GM21390 (cell line): ENCODE measurements around the gene TMCO6.

Source experiments
- ATAC-seq: cut with Tn5 transposase; IDR thresholded peaks from one replicate; pipeline ENCODE4 v1.9.1; 2021; ENCODE audit not compliant: unreplicated experiment

Gene TMCO6

GRCh38 chr5:140672455-140673186 is 33.4 kb downstream of the TMCO6 start:
- no peak for ATAC-seq

DNA sequence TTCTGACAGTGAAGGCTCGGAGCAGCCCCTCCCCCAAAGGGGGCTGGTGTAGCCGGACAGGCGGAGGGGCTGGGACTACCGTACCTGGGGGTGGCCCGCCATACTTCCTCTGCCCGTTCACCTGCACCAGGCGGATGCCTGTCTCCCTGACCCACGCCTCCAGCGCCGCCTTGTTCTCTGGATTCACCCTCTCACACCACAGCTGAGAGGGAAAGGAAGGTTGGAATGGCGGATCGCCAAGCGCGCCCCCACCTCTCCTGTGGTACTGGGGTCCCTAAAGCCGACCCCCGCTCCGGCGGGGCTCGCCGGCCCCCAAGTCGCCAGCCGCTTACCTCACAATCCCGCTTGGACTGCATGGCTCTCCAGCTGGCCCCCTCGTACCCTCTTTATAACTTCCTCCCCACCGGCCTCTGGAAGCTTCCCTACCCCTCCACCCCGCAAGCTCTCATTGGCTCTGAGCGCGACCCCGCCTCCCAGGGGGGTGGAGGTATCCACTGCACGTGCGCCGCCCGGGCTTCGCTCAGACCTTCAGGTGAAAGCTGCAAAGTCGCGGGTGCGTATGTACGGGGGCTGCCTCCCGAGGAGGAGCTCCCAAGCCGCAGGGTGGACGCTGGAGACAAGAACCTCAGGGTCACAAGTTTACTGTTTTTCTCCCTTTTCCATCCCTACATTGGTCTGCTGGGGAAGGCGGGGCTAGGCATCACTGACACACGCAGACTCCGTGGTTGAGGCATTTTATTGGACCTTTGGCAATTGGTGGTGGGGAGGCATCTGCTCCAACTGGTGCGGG is 34.1 kb downstream of the TMCO6 start, which contains the start of gene DND1:
TSS of gene DND1 (minus strand) at position 390 of the 790 bp plus-strand sequence. CDS start at position 356, 34 bp downstream.
- no peak for ATAC-seq

DNA sequence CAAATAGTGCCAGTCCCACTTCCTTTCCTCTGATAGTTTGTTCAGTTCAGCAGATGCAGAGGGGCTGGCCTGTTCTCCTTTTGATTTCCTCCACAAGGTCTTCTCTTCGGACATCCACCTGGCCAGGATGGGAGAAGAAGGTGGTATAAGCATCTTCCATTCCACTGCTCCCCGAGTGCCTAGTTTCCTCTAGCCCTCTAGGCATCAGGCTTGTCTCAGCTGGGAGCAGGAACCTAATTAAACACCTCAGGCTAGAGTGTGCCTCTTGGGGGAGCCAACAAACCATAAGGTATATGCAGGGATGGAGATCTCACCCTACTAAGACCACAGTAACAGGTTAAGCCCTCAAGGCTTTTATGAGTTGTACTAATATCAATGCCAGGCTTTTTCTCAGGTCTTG is 35.0 kb downstream of the TMCO6 start:
- ATAC-seq: no peak

DNA sequence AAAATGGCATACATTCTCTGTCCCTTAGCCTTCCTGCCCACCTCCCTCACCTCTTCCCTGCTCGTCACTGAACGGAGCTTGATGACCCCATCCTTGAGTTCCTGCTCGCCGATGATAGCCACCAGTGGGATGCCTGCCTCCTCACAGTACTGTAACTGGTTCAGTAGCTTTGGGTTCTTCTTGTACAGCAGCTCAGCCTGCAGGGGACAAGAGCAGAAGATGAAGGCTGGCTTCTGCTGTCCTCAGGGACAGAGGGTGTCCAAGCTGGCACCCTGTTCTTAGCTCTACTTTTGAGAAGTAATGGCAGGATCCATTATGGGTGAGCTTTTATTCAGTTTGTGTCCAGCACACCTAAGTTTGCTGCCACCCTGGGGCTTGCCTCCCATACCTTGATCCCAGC is 35.4 kb downstream of the TMCO6 start:
- ATAC-seq: no peak

DNA sequence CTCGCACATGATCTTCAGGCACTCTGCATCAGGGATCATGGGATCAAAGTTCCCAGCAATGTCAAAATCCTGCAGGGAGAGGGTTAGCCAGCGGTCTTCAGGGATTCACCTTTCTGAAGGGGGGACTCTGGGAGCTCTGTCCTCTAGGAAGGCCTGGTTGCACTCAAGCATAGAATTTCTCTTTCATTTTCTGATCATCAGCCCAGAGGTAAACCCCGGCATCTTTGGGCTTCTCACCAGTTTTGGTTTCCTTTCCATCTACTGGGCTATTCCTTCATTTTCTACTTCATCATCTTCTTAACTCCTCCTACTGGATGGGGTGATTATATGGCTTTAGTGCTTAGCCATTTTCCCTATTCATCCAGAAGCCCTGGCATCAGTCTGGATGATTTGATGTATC is 38.7 kb downstream of the TMCO6 start:
- ATAC-seq: peak; percentile 80

- no peak for ATAC-seq
Observed at GRCh38 chr5:140678993-140679392, 39.7 kb downstream of the TMCO6 start.

DNA sequence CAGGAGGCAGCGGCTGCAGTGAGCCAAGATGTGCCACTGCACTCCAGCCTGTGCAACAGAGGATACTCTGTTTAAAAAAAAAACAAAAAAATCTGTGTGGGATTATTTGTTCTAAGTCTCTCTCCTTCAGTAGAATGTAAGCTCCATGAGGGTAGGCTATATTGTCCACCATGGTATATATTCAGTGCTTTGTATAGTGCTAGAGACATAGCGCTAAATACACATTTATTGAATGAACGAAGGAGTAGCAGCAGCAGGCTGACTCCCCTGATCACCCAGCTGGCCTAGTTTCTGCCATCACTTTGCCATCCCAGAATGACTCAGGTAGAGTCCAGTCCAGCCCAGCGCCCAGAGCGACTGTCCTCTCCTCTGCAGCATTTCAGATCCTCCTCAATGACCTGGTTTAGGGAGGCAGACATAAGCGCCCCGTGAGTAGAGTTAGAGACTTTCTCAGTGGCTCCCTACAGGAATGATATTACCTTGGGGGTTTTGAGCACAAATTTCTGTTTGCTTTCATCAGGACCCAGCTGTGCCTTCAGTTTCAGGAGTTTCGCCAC is 51.2 kb downstream of the TMCO6 start:
- ATAC-seq: no peak

GRCh38 chr5:140690941-140691924 is 52.0 kb downstream of the TMCO6 start, which contains the start of the genes HARS1 and HARS2:
Gene HARS1 (minus strand): TSS chr5:140691370. CDS start chr5:140691304, 66 bp downstream.
Gene HARS2 (plus strand): TSS chr5:140691455. CDS start chr5:140691649, 194 bp downstream.
- peak; percentile 97 for ATAC-seq

DNA sequence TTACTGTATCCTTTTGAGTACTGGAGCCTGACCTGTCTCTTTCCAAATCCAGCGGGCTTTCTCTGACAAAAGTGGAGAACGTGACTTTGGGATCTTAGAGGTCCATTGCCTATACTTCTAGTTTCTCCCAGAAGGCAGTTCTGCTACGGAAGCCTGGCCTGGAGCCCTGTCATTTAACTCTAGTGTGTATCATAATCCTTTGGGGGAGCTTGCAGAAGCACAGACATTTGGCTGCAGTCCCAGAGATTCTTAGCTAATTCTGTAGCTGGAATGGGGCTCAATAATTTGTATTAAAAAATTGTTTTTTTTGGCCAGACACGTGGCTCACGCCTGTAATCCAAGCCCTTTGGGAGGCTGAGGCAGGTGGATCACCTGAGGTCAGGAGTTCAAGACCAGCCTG is 55.0 kb downstream of the TMCO6 start:
- ATAC-seq: no peak
